Duodenal mucosa (tissue), 2 donors: ENCODE results near the gene PSMD5.

Experiments used
- H3K27ac ChIP-seq: one replicate; pipeline ENCODE4 v1.7.0; 2013; ENCODE audit warnings: low read depth, low read length
- H3K27me3 ChIP-seq, 2 donors: one replicate each; pipeline ENCODE4 v1.7.0; 2013; ENCODE audit warnings: low read length in 2 of 2, control low read depth in 1 of 2; ENCODE audit not compliant: insufficient read depth in 2 of 2, control insufficient read depth in 1 of 2
- H3K36me3 ChIP-seq, 2 donors: one replicate each; pipeline ENCODE4 v1.7.0; 2013; ENCODE audit warnings: low read length in 2 of 2, control low read depth in 1 of 2; ENCODE audit not compliant: insufficient read depth in 2 of 2, control insufficient read depth in 1 of 2
- H3K4me1 ChIP-seq, 2 donors: one replicate each; pipeline ENCODE4 v1.7.0; 2013; ENCODE audit warnings: low read length in 2 of 2, control low read depth in 1 of 2; ENCODE audit not compliant: insufficient read depth in 2 of 2, control insufficient read depth in 1 of 2
- H3K4me3 ChIP-seq, 2 donors: one replicate each; pipeline ENCODE4 v1.7.0; 2013; ENCODE audit warnings: low read length in 2 of 2, low read depth in 1 of 2
- H3K9ac ChIP-seq, 2 donors: one replicate each; pipeline ENCODE4 v1.7.0; 2013; ENCODE audit warnings: low read length in 2 of 2, low read depth in 1 of 2
- H3K9me3 ChIP-seq, 2 donors: one replicate each; pipeline ENCODE4 v1.7.0; 2013; ENCODE audit warnings: low read length in 2 of 2, control low read depth in 1 of 2; ENCODE audit not compliant: control insufficient read depth in 1 of 2

Gene PSMD5

GRCh38 chr9:120883608-120883996 is 40.9 kb upstream of the PSMD5 start:
- Histone ChIP-seq H3K9me3 (no peaks in the 10 kb centered on the region), H3K27ac (no peak overlapping the region), H3K9ac (no peak overlapping the region), H3K27me3 (no peaks in the 10 kb centered on the region), H3K36me3 (no peaks in the 10 kb centered on the region), H3K4me1 (peaks cover 15 to 24% of the 10 kb centered on the region in 2 donors), H3K4me3 (no peak overlapping the region)

DNA sequence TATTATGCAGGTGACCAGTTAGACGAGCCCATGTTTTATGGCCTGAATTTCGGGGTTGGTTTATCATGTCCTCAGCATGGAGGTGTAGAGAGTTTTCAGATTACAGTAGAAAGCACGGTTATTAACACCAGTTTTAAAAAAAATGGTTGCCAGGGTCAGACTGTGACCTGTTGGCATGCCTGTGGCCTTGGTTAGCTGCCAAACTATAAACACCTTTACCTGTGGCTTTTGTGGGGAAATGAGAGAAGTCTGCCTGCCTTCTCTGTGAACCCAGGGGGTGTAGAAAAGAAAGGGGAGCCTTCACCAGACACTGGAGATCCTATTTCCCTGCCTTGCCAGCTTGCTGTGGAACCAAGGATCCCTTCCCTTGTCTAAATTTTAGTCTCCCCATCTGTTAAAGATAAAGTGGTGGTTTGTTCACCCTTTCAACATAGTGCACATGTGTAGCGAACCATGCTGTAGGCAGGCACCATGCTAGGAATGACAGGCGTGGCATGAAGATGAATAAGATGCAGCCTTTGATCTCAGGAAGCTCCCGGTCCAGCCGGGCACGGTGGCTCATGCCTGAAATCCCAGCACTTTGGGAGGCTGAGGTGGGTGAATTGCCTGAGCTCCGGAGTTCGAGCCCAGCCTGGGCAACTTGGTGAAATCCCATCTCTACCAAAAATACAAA is 40.3 kb upstream of the PSMD5 start:
- Histone ChIP-seq H3K4me3 (no peak overlapping the region), H3K9ac (no peak overlapping the region), H3K27ac (no peak overlapping the region), H3K9me3 (no peaks in the 10 kb centered on the region), H3K27me3 (no peaks in the 10 kb centered on the region), H3K36me3 (no peaks in the 10 kb centered on the region), H3K4me1 (peaks cover 20 to 30% of the 10 kb centered on the region in 2 donors)

DNA sequence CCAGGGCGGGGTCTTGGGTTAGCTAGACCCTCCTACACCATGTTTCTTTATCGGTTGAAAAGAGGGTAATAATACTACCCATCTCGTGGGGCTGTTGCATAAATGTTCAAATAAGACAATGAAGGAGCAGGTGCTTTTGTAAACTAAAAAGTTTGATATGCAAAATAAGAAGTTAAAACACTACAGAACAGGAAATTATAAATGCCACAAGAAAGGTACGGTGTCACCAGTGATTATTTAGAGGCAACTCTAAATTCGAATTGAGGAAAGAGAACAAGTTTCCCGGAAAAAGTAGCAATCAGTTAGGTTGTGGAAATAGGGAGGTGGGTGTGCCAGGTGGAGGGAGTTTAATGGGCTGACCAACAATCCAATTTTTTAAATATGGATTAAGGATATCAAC is 36.7 kb upstream of the PSMD5 start:
- Histone ChIP-seq H3K4me1 (peaks cover 32 to 33% of the 10 kb centered on the region in 2 donors), H3K4me3 (no peak overlapping the region), H3K27me3 (no peaks in the 10 kb centered on the region), H3K36me3 (no peaks in the 10 kb centered on the region), H3K9ac (no peak overlapping the region), H3K9me3 (no peaks in the 10 kb centered on the region), H3K27ac (no peak overlapping the region)

GRCh38 chr9:120878188-120879130 is 35.7 kb upstream of the PSMD5 start:
- H3K4me3 ChIP-seq, result peak overlapping the region; percentile 64 to 91
- no peaks in the 10 kb centered on the region for H3K27me3 ChIP-seq
- peak overlapping the region in 1 of 2 donors; percentile 77 for H3K9ac ChIP-seq
- peaks cover 0 to 9% of the 10 kb centered on the region in 2 donors for H3K36me3 ChIP-seq
- no peaks in the 10 kb centered on the region for H3K9me3 ChIP-seq
- H3K27ac ChIP-seq, result no peak overlapping the region
- peaks cover 32 to 33% of the 10 kb centered on the region in 2 donors for H3K4me1 ChIP-seq

GRCh38 chr9:120877276-120878034 is 34.7 kb upstream of the PSMD5 start:
- peak overlapping the region; percentile 53 for H3K27ac ChIP-seq
- peaks cover 26 to 36% of the 10 kb centered on the region in 2 donors for H3K4me1 ChIP-seq
- H3K36me3 ChIP-seq, result peaks cover 3 to 14% of the 10 kb centered on the region in 2 donors
- no peaks in the 10 kb centered on the region for H3K27me3 ChIP-seq
- peak overlapping the region; percentile 64 to 91 for H3K4me3 ChIP-seq
- H3K9me3 ChIP-seq, result no peaks in the 10 kb centered on the region
- peak overlapping the region; percentile 59 to 77 for H3K9ac ChIP-seq

GRCh38 chr9:120876842-120877240 is 34.1 kb upstream of the PSMD5 start, which contains the start of gene PHF19:
PHF19 (minus strand) TSS chr9:120877188; CDS start chr9:120874741, 2,447 bp downstream.
- Histone ChIP-seq H3K4me3 (peak within 1 kb of the TSS; percentile 80 to 91), H3K9me3 (no peaks in the 10 kb centered on the region), H3K9ac (peak within 1 kb of the TSS; percentile 59 to 77), H3K36me3 (peaks cover 3 to 14% of the 10 kb centered on the region in 2 donors), H3K4me1 (peaks cover 26 to 36% of the 10 kb centered on the region in 2 donors), H3K27me3 (no peaks in the 10 kb centered on the region), H3K27ac (peak within 1 kb of the TSS; percentile 76)

DNA sequence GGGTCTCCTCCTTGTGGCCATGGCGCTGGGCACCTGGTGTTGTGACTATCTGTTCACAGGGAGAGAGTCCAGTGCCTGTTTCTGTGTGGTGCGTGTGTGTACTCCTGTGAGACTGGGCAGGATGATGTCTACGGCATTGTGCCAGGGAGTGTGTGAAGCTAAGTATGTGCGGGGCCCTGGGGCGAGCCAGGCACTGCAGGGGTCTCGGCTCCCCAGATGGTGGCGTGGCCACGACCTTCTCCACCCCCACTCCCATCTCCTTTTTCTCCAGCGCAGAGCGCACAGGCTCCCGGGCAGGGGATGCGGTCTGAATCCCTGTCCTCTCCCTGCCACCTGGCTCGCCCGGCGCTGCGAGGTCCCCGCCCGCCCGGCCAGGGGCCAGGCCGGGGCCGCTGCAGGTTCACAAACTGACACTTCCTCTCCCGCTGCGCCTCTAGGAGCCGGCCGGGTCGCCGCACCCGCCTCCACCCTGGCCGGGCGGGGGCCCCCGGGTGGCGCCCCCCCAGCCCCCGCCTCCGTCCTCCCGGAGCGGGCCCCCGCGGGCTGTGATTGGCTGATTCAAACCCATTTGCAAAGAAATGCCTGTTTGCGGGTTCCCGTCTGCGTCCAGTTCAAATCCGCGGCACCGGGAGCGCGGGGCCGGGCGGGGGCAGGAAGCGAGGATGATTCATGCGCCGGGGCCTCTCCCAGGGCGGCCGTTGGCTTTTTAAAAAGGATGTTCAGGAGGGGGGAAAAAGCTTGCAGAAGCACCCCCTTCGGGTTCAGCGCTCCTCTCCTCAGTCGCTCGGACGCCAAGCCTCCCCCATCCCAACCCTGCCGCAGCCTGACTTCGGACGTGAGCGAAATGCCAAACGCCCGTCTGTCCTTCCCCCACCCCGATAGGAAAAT is 33.5 kb upstream of the PSMD5 start:
- Histone ChIP-seq H3K36me3 (peaks cover 3 to 14% of the 10 kb centered on the region in 2 donors), H3K9ac (peak overlapping the region; percentile 57 to 58), H3K4me1 (peaks cover 26 to 36% of the 10 kb centered on the region in 2 donors), H3K4me3 (peak overlapping the region; percentile 67 to 80), H3K27me3 (no peaks in the 10 kb centered on the region), H3K9me3 (no peaks in the 10 kb centered on the region), H3K27ac (peak overlapping the region; percentile 76)

GRCh38 chr9:120875643-120875953 is 32.9 kb upstream of the PSMD5 start:
- H3K9ac ChIP-seq, result peak overlapping the region; percentile 54 to 58
- peak overlapping the region; percentile 67 to 80 for H3K4me3 ChIP-seq
- H3K4me1 ChIP-seq, result peaks cover 26 to 36% of the 10 kb centered on the region in 2 donors
- H3K27me3 ChIP-seq, result no peaks in the 10 kb centered on the region
- H3K9me3 ChIP-seq, result no peaks in the 10 kb centered on the region
- peaks cover 3 to 14% of the 10 kb centered on the region in 2 donors for H3K36me3 ChIP-seq
- H3K27ac ChIP-seq, result peak overlapping the region; percentile 69

GRCh38 chr9:120875195-120875565 is 32.5 kb upstream of the PSMD5 start:
- peaks cover 3 to 14% of the 10 kb centered on the region in 2 donors for H3K36me3 ChIP-seq
- H3K27me3 ChIP-seq, result no peaks in the 10 kb centered on the region
- peaks cover 26 to 36% of the 10 kb centered on the region in 2 donors for H3K4me1 ChIP-seq
- H3K9me3 ChIP-seq, result no peaks in the 10 kb centered on the region
- no peak overlapping the region for H3K9ac ChIP-seq
- H3K27ac ChIP-seq, result no peak overlapping the region
- H3K4me3 ChIP-seq, result no peak overlapping the region
